GM18858 (cell line): ENCODE results near the gene STXBP5L.
"Not testable (repeated sequence)": the region's sequence is repeated elsewhere in the genome, so short reads cannot be mapped to it uniquely, and the experiment has no call there.

Experiments used
- ATAC-seq: cut with Tn5 transposase; IDR thresholded peaks from one replicate; pipeline ENCODE4 v1.9.1; 2021; ENCODE audit not compliant: unreplicated experiment

Gene STXBP5L

DNA sequence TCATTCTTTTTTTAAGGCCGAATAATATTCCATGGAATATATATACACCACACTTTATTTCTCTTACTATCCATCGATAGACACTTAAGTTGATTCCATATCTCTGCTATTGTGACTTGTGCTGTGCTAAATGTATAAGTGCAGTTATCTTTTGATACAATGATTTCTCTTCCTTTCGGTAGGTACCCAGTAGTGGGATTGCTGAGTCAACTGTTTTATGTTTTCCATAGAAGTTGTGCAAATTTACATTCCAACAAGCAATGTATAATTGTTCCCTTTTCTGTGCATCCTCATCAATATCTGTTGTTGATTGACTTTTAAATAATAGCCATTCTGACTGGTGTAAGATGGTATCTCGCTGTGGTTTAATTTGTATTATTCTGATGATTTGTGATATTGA, 81.0 kb downstream of the STXBP5L start:
- no peak for ATAC-seq

DNA sequence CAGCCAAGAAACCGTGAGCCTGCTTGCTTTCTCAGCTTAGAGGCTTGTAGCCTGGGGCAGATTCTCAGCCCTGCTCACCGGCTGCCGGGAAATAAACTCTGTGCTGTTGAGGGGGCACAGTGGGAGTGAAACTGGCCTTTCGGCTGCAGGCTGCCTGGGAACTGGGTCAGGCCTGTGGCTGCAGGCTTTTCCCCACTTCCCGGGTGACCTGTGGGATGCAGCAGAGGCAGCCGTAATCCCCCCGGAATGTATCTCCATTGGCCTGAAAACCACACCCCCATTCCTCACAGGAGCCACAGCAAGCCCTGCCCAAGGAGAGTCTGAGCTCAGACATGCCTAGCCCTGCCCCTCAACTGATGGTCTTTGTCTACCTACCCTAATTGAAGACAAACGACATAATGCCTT, 110.9 kb downstream of the STXBP5L start:
- ATAC-seq: no peak

DNA sequence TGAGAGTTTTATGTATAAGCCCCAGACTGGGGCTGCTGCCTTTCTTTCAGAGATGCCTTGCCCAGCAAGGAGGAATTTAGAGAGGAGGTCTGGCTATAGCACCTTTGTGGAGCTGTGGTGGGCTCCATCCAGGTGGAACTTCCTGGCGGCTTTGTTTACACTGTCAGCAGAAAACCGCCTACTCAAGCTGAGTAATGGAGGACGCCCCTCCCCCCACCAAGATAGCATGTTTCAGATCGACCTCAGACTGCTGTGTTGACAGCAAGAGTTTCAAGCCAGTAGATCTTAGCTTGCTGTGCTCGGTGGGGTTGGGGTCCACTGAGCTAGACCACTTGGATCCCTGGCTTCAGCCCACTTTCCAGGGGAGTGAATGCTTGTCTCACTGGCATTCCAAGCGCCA, 155.6 kb downstream of the STXBP5L start:
- no peak for ATAC-seq

DNA sequence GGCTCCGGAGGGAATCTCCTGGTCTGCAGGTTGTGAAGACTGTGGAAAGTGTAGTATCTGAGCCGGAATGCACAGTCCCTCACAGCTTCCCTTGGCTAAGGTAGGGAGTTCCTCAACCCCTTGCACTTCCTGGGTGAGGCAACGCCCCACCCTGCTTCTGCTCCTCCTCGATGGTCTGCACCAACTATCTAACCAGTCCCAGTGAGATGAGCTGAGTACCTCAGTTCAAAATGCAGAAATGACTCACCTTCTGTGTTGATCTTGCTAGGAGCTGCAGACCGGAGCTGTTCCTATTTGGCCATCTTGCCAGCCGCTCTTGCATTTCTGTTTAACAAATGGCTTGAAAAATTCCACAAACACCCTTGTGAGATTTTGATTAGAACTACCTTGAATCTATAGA, 156.1 kb downstream of the STXBP5L start:
- no peak for ATAC-seq

DNA sequence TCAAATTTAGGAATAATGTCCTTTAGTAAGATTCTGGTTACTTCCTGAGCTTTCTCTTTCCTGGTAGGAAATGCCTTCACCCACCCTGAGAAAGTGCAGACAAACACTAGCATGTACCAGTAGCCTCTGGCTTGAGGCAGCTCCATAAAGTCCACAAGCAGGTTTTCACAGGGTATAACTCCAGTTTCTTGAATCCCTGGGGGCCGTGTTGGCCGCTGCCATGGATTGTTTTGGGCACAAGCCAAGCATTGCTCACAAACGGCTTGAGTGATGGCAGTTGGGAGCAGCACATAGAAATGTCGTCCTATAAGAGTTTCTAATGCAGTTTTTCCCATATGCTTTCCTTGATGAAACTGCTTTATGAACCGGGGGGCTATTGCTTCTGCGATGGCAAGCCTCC, 164.1 kb downstream of the STXBP5L start:
- no peak for ATAC-seq

DNA sequence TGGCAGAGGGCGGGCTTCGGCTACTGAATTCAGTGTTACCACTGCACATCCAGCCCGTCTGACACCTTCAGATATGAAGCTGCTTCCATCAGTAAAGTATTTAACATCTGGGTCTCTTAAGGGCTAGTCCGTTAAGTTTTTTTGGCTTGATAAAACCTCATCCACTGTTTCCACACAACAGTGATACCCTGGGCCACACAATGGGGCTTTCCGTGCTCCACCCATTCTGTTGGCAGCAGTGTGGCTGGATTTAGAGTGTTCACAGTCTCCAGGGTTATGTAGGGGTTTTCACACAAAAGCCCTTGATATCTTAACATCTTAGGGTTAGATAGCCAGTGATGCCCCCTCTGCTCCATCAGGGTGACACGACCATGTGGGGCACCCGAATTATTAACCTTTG, 165.0 kb downstream of the STXBP5L start:
- ATAC-seq: no peak

DNA sequence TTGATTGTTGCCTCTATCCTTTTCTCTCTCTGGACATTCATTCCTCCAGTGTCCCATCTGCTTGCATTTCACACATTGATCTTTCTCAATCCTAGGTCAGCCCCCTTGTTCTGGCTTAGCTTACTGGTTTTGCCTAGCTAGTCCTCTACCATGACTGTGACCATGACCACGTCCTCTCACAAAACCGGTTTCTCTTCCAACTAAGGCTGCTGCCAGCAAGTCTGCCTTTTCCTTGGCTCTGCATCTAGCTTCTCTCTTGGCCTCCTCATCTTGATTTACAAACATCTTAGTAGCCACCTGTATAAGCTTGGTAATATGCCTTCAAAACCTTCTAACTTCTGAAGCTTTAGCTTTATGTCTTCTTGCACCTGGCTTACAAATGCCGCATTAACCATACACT, 167.2 kb downstream of the STXBP5L start:
- no peak for ATAC-seq

DNA sequence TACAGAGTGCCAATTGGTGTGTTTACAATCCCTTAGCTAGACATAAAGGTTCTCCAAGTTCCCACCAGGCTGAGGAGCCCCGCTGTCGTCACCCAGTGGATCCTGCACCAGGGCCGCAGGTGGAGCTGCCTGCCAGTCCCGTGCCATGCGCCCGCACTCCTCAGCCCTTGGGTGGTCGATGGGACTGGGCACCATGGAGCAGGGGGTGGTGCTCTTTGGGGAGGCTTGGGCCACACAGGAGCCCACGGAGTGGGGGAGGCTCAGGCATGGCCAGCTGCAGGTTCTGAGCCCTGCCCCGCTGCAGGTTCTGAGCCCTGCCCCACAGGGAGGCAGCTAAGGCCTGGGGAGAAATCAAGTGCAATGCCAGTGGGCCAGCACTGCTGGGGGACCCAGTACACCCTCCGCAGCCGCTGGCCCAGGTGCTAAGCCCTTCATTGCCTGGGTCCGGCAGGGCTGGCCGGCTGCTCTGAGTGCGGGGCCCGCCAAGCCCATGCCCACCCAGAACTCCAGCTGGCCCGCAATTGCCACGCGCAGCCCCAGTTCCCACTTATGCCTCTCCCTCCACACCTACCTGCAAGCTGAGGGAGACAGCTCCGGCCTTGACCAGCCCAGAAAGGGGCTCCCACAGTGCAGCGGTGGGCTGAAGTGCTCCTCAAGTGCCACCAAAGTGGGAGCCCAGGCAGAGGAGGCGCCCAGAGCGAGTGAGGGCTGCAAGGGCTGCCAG, 170.5 kb downstream of the STXBP5L start:
- ATAC-seq: not testable (repeated sequence)

DNA sequence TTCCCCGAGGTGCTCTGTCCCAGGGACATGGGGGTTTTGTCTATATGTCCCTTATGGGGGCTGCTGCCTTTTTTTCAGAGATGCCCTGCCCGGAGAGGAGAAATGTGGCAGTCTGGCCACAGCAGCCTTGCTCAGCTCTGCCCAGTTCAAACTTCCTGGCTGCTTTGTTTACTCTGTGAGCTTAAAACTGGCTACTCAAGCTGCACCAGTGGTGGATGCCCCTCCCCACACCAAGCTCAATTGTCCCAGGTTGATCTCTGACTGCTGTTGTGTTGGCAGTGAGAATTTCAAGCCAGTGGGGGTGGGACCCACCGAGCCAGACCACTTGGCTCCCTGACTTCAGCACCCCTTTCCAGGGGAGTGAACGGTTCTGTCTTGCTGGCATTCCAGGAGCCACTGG, 188.9 kb downstream of the STXBP5L start:
- ATAC-seq: no peak

DNA sequence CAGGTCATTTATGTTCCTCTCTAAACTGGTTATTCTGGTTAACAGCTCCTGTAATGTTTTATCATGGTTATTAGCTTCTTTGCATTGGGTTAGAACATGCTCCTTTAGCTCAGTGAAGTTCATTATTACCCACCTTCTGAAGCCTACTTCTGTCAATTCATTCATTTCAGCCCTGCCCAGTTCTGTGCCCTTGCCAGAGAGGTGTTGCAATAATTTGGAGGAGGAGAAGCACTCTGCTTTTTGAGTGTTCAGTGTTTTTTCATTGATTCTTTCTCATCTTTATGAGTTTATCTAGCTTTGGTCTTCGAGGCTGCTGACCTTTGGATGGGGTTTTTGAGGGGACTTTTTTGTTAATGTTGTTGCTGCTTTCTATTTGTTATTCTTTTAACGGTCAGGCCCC, 203.1 kb downstream of the STXBP5L start:
- ATAC-seq: not testable (repeated sequence)

DNA sequence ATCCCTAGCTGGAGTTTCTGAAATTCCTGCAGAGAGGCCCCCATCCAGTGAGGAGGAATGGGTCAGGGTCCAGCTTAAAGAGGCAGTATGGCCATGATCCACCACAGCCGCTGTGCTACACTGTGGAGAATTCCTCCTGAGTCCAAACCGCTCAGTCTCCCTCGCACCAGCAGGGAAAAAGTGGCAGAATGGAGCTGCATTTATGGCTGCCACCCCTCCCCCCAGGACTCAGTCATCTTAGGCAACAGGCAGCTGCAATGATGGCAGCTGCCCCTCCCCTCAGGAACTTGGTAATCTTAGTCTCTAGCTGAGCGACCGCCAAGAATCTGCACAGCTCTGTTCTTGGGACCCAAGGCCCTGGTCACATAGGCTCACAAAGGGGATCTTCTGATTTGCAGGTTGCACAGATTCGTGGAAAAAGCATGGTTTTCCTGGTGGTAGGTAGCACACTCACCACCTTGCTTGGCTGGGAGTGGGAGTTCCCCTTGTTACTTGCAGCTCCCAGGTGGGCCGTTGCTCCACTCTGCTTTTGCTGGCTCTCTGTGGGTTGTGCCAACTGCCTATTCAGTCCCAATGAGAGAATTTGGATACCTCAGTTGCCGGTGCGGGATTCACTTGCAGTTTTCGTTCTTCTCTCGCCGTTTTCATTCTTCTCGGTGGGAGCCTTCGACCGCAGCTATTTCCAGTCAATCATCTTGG, 204.1 kb downstream of the STXBP5L start:
- no peak for ATAC-seq

DNA sequence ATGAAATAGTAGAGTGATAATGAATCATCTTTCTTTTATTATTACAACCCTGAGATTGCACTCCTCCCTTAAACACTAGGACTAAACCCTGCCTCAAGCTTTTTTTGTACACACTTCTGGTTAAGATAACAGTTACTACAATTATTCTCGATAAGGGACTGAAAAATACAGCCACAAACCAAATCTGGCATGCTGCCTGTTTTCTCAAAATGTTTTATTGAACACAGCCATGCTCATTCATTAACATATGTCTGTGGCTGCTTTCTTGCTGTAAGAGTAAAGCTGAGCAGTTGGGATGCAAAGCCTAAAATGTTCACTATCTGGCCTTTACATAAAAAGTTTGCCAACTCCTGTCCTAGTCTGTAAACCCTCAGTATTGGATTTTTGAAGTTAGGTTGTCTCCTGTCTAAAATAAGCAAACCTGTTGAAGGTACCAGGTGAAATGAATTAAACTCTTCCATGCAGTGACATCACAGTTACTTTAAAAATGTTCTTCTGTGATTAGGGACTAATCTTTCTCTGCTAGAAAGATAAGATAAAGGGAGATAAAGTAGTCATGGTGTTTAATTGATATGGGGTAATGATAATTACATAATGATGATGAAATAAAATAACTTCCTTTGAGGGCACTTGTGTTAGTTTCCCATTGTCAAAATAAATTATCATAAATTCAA, 218.2 kb downstream of the STXBP5L start:
- no peak for ATAC-seq

DNA sequence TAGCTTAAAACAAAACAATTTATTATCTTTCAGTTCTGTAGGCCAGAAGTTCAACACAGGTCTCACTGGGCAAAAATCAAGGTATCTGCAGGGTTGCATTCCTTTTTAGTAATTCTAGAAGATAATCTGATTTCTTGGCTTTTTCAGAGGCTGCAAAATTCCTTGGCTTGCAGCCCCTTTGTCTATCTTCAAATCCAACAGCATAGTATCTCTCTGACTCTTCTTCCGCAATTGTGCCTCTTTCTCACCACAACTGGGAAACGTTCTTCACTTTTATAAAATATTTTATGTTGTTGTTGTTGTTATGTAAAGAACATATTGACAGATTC, 218.7 kb downstream of the STXBP5L start:
- ATAC-seq: no peak

DNA sequence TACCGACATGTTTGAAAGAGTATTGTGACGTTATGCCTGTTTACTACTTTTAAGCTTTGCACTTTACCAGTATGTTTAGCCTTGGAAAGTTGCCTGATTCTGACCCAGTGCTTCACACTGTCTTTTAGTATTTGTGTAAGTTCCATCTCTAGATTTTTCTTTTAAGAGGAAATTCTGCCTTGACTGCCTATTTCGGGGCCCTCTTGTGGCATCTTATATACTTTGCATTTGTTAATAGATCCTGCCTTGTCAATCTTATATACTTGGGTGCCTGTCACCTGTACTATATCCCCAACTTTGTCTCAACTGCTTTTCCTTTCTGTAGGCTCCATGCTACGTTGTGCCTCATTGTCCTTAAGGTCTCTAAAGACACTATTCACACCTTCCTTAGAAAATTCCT, 244.6 kb downstream of the STXBP5L start:
- no peak for ATAC-seq

DNA sequence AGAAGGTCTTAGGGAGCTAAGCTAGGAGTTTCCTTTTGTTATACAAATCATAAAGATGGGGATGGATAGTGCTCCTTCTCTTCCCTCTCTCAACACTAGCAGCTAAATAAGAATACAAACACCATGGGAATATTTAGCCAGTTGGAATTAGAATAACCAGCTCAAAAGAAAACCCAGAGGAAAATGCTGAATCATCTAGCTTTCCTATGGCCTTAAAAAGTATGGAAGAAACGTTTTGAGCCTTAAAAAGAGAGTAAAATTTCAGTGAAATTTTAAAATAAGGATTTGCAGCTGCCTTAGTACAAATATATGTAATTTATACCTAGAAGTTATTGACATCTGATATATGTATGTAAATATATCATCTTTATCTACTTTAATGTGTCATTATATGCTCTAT, 245.8 kb downstream of the STXBP5L start:
- no peak for ATAC-seq

DNA sequence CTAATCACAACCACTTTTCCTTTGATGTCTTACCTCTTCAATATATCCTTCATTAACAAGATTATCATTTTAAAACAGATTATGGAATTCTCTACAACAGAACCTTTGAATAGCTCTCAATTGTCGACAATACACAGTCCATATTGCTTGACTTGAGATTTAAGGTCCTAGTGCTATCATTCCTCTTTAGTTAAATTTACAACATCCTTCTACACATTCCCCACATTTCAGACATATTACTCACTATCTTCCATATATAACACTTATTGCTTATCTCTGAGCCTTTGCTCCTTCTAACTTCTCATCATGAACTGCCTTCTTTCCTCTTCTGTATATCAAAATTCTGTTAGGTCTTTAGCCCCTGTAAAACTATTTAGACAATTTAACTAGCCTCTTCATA, 247.0 kb downstream of the STXBP5L start:
- no peak for ATAC-seq

DNA sequence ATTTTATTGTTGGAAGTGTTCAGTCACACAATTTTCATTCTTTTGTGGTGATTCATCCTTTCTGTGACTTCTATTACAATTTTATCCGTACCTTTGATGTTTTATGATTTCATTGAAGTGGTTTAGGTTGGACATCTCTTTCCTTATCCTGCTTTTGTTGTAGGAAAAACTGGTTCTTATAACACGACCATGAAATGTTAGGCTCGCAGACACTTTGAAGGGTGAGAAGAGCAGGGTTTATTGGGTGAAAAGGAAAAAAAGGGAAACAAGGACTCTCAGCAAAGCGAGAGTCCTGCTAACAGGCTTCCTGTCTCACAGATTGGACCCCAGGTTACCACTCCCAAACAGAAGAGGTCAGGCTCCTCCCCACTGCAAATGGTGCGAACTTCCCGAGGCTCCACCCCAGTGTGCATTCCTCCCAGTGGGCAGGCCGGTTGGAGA, 257.4 kb downstream of the STXBP5L start:
- ATAC-seq: no peak

DNA sequence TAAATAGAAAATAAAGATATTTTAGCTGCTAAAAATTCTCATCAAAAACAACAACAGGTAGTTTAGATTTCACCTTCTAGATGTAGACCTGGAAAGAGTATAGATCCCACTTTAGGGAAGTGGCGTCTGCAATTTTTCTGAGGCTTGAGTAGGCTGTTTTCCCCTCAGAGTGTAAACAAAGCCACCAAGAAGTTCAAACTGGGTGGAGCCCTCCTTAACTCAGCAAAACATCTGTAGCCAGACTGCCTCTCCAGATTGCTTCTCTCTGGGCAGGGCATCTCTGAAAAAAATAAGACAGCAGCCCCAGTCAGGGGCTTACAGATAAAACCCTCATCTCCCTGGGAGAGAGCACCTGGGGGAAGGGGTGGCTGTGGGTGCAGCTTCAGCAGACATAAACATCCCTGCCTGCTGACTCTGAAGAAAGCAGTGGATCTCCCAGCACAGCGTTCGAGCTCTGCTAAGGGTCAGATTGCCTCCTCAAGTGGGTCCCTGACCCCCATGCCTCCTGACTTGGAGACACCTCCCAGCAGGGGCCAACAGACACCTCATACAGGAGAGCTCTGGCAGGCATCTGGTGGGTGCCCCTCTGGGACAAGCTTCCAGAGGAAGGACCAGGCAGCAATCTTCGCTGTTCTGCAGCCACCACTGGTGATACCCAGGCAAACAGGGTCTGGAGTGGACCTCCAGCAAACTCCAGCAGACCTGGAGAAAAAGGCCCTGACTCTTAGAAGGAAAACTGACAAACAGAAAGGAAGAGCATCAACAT, 259.6 kb downstream of the STXBP5L start:
- no peak for ATAC-seq

DNA sequence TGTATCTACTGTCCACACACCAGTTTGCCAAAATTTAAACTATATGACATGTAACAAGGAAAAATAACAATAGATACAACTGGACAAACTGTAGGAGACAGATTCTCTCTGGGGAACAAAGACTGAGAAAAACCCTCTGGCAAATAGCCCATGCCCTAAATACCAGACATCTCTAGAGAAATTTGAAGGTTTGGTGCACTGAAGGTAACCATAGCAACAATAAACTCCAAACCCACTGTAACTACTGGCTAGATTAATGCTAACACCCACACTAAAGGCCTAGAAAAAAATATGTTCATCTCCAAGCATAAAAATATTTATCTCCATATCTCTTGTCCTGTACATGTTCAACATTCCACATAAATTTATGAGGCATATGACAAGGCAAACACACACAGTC, 267.1 kb downstream of the STXBP5L start:
- ATAC-seq: no peak

DNA sequence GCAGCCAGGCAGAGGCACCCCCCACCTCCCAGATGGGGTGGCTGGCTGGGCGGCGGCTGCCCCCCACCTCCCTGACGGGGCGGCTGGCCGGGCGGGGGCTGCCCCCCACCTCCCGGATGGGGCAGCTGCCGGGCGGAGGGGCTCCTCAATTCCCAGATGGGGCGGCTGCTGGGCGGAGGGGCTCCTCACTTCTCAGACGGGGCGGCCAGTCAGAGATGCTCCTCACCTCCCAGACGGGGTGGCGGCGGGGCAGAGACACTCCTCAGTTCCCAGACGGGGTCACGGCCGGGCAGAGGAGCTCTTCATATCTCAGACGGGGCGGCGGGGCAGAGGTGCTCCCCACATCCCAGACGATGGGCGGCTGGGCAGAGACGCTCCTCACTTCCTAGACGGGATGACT, 282.6 kb downstream of the STXBP5L start:
- ATAC-seq: not testable (repeated sequence)

DNA sequence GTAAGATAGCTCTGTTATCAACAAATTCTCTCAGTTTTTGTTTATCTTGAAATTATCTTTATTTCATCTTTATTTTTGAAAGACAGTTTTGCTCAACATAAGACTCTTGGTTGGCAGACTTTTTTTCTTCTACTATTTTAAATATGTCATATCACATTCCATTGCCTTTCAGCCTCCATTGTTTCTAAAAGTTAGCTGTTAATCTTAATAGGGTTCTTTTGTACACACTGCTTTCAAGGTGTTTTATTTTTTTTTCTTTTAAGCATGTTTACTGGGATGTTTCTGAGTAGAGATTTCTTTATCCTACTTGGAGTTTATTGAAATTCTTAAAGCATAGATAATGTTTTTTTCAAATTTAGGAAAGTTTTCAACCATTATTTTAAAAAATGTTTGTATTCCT, 294.6 kb downstream of the STXBP5L start:
- ATAC-seq: no peak

DNA sequence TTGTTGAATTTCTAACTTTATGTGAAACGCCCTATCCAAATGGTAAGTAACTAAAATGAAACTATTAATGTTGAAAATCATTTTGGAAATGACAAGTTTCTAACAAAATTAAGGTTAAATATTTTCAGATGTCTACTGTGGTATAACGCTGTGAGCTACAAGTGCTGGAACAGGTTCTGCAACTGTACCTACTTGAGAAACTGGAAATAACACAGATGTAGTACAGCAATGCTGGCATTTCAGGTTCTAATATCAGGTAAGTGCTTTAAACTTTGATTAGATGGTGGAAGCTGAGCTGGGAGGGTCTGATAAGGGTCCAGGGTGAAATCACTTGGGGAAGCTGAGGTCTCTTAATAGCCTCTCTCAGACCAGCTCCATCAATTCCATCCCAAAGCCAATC, 315.1 kb downstream of the STXBP5L start:
- ATAC-seq: no peak
